Lower lobe of right lung (tissue), 2 donors: ENCODE measurements around the gene KRT3. TPM values are rescaled to one million over a fixed set of nuclear protein-coding genes. Genes with fewer than 3 reads are reported as not detected.

Source experiments
- ATAC-seq, 2 donors: fragments of 200-7000 bp; cut with Tn5 transposase; one replicate each; pipeline ENCODE4 v1.9.1; 2020 to 2022; ENCODE audit warnings: mild to moderate bottlenecking in 2 of 2, moderate library complexity in 2 of 2
- DNase-seq: peaks from one replicate; pipeline ENCODE4 v3.0.0-alpha.2; 2020
- H3K27ac ChIP-seq: fragments of 200-600 bp; one replicate; pipeline ENCODE4 v1.8.0; 2022
- H3K27me3 ChIP-seq: fragments of 200-600 bp; one replicate; pipeline ENCODE4 v1.8.0; 2022; ENCODE audit warnings: low read depth
- H3K36me3 ChIP-seq: fragments of 200-600 bp; one replicate; pipeline ENCODE4 v1.8.0; 2022; ENCODE audit warnings: mild to moderate bottlenecking
- H3K4me1 ChIP-seq: fragments of 200-600 bp; one replicate; pipeline ENCODE4 v1.8.0; 2022
- H3K4me3 ChIP-seq: fragments of 200-600 bp; one replicate; pipeline ENCODE4 v1.8.0; 2022; ENCODE audit warnings: mild to moderate bottlenecking
- H3K9me3 ChIP-seq: fragments of 200-600 bp; one replicate; pipeline ENCODE4 v1.8.0; 2022
- intact Hi-C: fragments of 100-400 bp; cut with DNase I; formaldehyde crosslinking; loops from one replicate; pipeline ENCODE4 v1.11.0; 2022
- total RNA-seq: library from RNA; stranded (reverse); fragmentation: NEBNext Ultra II Directional; extraction: Animal tissue kit (Norgen Biotek cat#: 25700); gene quantifications from one replicate; pipeline ENCODE4 v1.2.1, GENCODE V29; 2021
- TF ChIP-seq, protein P1 (sequence below): fragments of 200-600 bp; IDR thresholded peaks from one replicate; pipeline ENCODE4 v1.8.0; 2022; ENCODE audit warnings: antibody characterized with exemption, mild to moderate bottlenecking
- donor health status: DM: no; HTN: yes; CAD: no; lungs with severe emphysema.

The KRT3 gene
- total RNA-seq, 1 donor from 2014 or later: not detected

DNA sequence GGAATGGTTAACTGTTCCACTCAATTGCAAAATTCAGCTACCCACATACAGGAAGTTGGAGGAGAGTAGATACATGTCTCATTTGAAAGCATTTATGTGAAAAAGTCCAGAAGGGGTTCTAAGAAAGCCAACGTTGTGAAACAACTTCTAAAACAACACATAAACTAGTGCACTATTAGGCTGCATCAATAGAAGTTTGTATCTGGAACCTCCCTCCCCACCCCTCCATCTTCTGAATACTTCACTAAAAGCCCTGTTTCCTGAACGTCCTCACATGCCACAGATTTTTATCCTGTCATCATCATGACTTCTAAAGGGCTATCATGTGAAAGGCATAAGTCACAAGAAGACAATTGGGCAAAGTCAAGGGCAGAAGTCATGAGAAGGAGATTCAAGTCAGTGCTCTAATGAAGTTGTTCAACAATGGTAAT is 32.7 kb upstream of the KRT3 start:
- no peaks in the 10 kb centered on the region for H3K36me3 ChIP-seq
- H3K27me3 ChIP-seq: no peaks in the 10 kb centered on the region
- DNase-seq (no peak), ATAC-seq (no peak)
- H3K4me1 ChIP-seq: no peaks in the 10 kb centered on the region
- TF ChIP-seq, protein P1, sequence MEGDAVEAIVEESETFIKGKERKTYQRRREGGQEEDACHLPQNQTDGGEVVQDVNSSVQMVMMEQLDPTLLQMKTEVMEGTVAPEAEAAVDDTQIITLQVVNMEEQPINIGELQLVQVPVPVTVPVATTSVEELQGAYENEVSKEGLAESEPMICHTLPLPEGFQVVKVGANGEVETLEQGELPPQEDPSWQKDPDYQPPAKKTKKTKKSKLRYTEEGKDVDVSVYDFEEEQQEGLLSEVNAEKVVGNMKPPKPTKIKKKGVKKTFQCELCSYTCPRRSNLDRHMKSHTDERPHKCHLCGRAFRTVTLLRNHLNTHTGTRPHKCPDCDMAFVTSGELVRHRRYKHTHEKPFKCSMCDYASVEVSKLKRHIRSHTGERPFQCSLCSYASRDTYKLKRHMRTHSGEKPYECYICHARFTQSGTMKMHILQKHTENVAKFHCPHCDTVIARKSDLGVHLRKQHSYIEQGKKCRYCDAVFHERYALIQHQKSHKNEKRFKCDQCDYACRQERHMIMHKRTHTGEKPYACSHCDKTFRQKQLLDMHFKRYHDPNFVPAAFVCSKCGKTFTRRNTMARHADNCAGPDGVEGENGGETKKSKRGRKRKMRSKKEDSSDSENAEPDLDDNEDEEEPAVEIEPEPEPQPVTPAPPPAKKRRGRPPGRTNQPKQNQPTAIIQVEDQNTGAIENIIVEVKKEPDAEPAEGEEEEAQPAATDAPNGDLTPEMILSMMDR: no peak
- intact Hi-C loops: no loop called here
- H3K4me3 ChIP-seq: no peak overlapping the region
- H3K9me3 ChIP-seq: no peaks in the 10 kb centered on the region
- no peak overlapping the region for H3K27ac ChIP-seq

DNA sequence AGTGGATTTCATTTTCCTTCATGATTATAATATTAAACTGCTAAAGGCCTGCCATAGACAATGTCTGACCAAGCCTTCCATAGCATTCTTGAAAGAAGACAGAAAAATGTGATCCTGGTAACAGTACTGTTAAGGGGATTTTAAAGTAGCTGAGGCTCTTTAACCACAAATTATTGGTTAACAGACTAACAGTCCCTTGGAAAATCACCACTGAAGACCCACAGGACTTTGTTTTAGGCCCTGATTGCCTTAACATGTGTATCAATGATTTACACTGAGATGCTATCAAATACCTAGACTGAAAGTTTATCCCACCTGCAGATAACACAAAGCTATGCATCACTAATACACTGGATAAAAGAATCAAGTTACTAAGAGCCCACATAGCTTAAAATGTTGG is 32.2 kb upstream of the KRT3 start:
- no peak for ATAC-seq
- H3K4me1 ChIP-seq: no peaks in the 10 kb centered on the region
- H3K36me3 ChIP-seq: no peaks in the 10 kb centered on the region
- no peak overlapping the region for H3K4me3 ChIP-seq
- intact Hi-C loops: no loop called here
- H3K27me3 ChIP-seq: no peaks in the 10 kb centered on the region
- TF ChIP-seq, protein P1: no peak
- H3K9me3 ChIP-seq: no peaks in the 10 kb centered on the region
- DNase-seq: no peak
- H3K27ac ChIP-seq: no peak overlapping the region

DNA sequence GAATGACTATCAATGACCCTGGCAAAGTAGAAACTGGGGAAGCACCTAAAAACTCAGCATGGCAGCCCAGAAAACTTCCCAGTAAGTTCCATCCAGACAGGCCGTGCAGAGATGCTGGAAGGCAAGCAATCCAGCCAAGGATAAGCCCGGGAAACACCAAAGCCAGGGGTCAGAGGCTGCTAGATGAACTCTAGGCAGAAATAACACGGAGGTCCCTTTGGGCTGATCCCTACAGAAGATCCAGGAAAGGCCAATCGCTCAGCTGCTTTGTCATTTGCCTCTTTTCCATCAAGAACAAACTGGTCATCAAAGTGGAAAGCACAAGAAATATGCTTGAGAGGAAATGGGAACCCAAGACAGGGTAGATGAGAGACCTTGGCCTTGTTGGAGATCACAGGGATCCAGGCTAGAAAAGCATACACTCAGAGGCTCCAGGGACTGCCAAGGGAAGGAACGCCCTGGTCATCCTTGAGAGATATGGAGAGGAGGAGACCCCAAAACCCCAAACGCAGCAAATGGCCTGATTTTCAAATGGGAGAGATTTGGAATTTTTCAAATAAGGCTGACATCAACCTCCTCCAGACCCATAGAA is 31.7 kb upstream of the KRT3 start:
- no peak overlapping the region for H3K27ac ChIP-seq
- intact Hi-C loops: no loop called here
- ATAC-seq (no peak), DNase-seq (no peak)
- no peak overlapping the region for H3K4me3 ChIP-seq
- TF ChIP-seq, protein P1: no peak
- no peaks in the 10 kb centered on the region for H3K4me1 ChIP-seq
- H3K36me3 ChIP-seq: no peaks in the 10 kb centered on the region
- H3K27me3 ChIP-seq: no peaks in the 10 kb centered on the region
- H3K9me3 ChIP-seq: no peaks in the 10 kb centered on the region

DNA sequence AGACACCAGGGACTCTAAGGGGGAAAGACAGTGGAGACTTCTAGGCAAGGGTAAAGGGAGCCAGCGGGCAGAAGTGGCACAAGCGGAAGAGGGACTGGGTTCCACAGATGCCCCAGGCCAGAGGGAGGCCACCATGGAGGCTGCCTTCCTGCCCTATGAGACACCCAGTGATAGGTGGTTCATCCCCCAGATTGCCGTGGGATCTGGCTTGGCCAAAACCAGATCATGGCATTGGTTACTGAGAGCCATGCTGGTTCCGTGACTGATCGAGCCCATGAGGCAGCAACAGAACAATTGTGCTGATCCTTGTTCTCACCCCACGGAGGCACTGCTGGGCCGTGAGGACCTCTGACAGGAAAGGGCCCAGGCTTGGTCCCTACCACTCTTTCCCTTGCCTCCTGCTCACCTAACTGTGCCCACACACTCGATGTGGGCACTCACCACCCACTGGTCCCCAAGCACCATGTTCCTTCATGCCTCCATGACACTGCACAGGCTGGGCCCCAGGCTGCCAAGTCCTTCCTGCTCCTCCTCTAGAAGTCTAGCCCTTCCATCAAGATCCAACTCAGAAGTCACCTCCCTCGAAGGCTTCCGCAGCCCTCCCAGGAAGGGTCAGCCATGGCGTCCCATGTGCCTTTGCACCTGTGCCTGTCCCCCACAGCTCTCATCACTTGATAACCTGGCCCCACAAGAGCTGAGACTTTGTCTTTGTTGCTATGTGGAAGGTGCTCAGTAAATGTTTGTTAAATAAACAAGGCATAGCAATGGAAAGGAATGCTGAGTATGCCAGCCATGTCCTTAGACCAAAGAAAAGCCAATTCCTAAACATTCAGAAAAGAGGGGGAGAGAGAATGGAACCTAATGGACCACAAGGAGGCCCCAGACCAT is 30.9 kb upstream of the KRT3 start:
- Histone ChIP-seq H3K4me1 (peaks cover 6% of the 10 kb centered on the region), H3K27ac (no peak overlapping the region), H3K27me3 (peaks cover 5% of the 10 kb centered on the region), H3K9me3 (no peaks in the 10 kb centered on the region), H3K4me3 (no peak overlapping the region), H3K36me3 (no peaks in the 10 kb centered on the region)
- ATAC-seq (peak; percentile 26 to 64), DNase-seq (no peak)
- TF ChIP-seq, protein P1: no peak
- intact Hi-C loops: no loop called here

DNA sequence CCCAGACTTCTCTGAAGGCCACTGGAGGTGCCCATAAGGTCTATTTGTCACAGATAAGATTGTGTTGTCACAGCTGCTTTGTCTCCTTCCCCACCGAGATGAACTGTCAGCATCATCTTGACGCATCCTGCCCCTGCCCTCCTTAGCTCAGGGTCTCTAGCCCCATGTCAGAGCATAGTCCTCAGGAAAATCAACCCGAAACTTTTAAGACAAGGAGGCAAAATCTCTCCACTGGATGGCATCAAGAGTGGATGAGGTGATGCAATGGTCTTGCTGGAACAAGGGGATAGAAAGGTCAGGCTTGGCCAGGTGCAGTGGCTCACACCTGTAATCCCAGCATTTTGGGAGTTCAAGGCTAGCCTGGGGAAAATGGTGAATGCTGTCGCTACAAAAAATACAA is 30.0 kb upstream of the KRT3 start:
- ATAC-seq: no peak
- H3K4me3 ChIP-seq: no peak overlapping the region

More for the DNA sequence above, 30.0 kb upstream of the KRT3 start:
- no peaks in the 10 kb centered on the region for H3K9me3 ChIP-seq
- H3K36me3 ChIP-seq: no peaks in the 10 kb centered on the region
- TF ChIP-seq, protein P1: no peak
- intact Hi-C loops: no loop called here
- peaks cover 10% of the 10 kb centered on the region for H3K27me3 ChIP-seq
- no peak for DNase-seq
- peaks cover 7% of the 10 kb centered on the region for H3K4me1 ChIP-seq
- no peak overlapping the region for H3K27ac ChIP-seq
